GM21529 (cell line): ENCODE measurements around the gene PIGN.
"Not testable (repeated sequence)": the region's sequence is repeated elsewhere in the genome, so short reads cannot be mapped to it uniquely, and the experiment has no call there.

Experiments
- ATAC-seq: cut with Tn5 transposase; IDR thresholded peaks from one replicate; pipeline ENCODE4 v1.9.1; 2021; ENCODE audit not compliant: unreplicated experiment

Gene PIGN

DNA sequence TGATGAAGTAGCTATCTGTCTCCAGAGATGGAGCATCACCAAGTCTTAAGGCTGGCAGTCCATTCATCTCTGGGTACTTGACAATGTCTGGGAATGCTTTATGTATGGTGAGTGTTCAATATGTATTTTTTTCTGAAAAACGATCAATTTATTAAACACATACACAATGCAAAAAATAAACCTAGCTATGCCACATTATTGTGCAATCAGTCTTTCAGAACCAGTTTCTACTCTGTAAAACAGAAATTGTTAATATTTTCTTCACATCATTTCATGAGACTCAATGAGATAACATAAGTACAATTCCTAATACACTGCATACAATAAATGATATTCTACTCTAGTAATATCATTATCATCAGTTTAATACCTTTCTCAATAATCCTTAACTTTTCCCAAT is 122.5 kb downstream of the PIGN start:
- no peak for ATAC-seq

DNA sequence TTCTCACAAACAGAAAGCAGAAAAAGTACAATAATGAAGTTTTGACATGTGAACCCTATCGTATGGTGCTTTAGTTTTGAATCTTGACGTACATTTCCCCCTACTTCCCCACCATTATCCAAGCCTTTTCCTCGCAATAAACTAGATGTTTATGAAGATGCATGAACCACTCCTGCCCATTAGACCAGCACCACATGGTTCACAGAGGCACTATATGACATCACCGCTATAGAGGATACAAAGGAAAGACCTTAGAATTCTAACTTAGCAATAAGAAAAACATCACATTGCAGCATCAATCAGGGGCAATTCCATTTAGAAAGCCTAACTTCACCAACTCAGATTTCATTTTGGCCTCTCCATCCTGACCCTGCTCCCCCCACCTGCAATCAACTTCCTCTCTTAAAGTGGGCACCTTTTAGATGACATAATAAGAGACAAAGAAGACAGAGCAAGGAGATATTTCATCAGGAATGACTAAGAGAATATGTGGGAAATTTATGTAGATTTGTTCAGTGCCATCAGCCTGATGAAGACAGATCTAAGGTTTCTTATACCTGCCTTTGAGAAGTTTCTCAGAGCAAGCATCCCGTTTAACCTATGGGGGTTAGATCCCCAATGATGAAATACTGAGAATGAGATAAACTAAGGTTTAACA is 124.9 kb downstream of the PIGN start:
- ATAC-seq: no peak

DNA sequence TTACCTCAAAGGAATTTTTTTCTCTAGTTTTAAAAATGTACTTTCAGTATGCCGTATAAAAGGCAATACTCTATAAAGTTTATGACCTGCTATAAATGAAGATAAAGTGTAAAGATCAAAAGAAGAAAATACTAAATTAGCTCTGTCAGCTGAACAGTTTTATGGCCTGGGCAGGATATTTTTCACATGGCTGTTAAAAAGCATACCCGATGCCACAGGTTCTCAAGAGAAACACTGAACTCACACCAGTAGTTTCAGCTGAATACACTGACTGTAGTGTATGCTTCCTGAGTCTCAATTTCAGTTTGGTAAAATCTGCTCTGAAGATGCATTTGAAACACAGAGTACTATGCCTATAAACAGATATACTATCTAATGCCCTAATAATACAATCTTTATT is 126.0 kb downstream of the PIGN start:
- ATAC-seq: no peak

DNA sequence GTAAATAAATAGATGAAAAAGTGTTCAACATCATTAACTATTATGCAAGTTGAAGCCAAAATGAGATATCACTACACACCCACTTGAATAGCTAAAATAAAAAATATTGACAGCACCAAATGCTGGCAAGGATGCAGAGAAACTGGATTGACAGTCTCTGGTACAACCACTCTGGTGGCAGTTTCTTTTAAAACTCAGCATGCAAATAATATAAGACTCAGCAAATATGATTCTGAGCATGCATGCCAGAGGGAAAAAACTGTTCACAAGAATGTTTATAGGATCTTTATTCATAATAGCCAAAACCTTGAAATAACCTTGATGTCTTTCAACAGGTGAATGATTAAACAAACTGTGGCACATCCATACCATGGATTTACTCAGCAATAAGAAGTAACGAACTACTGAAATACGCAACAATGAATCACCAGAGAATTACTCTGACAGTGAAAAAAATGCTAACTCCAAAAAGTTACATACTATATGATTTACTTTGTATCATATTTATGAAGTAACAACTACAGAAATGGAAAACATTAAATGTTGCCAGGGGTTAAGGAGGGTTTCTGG is 131.8 kb downstream of the PIGN start:
- no peak for ATAC-seq

DNA sequence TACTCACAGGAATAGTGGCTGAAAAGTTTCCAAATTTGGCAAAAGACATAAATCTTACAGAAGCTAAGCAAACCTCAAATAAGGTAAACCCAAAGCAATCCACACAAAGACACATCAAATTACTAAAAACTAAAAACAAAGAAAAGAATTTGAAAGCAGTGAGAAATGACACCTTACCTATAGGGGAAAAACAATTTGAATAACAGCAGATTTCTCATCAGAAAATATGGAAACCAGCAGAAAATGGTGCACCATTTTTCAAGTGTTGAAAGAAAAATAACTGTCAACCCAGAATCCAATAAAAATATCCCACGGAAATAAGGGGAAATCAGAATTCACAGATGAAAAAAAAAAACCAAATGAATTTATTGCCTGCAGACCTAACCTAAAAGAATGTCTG is 138.6 kb downstream of the PIGN start:
- ATAC-seq: no peak

DNA sequence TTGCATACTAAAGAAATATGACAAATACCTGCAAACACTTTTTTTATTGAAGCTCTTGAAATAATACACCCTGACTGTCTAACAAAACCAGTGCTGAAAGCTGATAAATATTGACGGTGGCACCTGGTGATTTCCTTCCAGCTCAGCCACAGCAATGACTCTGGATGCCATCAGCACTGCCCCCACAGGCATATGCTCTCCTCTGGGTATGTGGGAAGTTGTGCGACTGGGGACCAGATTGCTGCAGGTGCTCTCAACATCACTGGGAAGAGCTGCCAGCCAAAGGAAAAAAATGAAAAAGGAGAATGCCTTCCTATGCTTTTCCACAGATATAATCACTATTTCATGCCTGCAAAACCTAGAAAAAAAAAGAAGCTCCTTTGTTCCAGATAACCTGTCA is 141.5 kb downstream of the PIGN start:
- ATAC-seq: no peak

DNA sequence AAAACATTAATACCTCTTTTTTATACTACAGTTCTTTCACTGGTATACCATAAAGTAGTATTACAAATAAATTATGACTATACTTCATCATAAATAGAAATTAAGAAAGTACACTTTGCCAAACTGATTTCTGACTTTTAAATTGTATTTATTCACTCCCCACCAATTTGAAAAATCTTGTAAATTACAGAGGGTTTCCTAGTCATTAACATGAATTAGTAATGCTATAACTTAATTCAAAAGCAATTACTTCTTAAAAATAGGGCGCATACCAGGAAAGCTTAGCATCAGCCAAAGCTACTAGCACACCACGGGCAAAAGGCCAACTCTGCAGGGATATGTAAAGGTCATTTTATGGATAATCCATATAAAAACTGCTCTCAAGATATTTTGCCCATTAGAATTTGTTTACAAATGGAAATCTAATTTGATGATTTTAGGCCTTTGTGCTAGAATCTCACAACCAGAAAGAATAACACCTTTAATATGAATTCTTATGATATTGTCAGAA is 142.3 kb downstream of the PIGN start:
- ATAC-seq: no peak

DNA sequence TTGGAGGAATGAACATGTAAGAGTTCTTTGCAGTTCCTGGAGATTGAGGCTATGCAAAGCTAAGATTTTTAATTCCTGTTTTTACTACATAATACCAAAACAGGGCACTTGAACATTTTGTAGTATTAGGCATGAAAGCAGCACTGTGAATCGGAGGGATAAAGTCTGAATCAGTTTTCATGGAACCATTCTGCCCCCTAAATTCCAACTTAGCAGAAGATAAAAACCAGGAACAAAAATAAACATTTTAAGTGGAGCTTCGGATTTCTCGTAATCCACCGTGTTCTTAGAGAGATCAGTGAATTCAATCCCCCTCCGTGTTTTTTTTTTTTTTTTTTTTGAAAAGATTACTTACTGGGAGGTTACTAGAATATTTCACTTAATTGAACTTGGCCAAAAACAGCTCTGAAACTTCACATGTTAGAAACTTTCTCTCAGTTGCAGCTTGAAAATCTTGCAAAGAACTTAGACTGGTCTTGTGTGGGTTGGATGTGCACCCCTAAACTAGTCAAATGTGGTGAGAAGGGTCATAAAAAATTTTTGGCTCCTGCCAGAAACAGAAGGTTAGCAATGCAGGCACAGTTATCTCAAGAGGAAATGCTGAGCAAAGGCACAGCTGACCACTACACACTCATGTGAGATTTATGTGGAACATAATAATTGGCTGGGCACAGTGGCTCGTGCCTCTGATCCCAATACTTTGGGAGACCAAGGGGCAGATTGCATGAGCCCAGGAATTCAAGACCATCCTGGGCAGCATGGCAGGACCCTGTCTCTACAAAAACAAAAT is 148.7 kb downstream of the PIGN start:
- no peak for ATAC-seq

DNA sequence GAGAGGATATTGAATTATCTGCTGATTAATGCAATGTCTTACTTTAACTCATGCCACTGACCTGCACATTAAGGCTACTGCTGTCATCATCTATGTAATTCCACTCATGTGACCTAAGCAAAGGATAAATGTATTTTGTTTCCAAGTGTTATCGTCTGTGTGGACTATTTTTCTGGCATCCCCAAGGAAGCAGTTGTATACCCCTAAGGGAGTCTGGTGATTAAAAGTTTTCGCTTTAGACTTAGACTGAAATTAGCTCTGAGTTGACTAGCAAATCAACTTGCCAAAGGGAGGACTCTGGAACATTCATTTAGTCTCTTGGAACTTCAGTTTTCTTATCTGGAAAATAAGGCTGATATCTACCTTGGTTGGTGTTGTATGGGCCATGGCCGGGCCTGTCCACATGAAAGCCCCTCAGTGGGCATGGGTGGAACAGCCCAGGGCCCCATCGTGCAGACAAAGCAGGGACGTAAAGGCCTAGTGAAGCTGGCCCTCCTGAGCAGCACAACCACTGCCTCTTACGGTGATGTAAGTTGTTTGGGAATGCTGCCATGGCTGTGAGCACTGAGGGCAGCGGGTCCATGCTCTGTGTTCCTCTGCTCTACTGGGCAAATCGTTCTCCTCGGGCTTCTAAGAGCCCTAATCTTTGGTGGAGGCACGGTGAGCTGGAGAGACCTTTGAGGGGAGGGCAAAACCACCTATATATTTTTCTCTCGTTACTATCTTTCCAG is 149.7 kb downstream of the PIGN start:
- no peak for ATAC-seq

DNA sequence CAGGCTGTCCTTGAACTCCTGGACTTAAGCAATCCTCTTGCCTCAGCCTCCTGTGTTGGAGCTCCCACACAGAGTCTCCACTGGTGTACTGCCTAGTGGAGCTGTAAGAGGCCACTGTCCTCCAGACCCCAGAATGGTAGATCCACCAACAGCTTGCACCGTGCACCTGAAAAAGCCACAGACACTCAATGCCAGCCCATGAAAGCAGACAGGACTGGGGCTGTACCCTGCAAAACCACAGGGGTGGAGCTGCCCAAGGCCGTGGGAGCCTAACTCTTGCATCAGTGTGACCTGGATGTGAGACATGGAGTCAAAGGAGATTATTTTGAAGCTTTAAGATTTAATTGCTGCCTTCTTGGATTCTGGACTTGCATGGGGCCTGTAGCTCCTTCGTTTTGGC is 152.6 kb downstream of the PIGN start:
- not testable (repeated sequence) for ATAC-seq

DNA sequence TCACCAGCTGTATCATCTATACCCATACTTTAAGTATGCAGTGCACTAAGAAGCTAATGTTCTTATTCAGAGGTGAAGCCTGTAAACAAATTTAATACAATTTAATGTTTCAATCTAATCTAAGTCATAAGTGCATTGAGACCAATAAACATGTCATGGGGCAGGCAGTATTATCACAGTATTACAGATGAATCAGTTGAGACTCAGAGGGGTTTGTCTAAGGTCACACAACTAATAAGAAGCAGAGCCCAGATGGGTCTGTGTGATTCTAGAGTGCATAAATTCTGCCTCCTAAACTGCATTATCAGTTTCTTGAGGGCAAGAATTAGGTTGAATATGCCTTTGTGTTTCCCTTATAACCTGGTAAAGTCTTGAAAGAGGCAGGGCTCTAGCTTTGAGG is 153.1 kb downstream of the PIGN start:
- no peak for ATAC-seq

DNA sequence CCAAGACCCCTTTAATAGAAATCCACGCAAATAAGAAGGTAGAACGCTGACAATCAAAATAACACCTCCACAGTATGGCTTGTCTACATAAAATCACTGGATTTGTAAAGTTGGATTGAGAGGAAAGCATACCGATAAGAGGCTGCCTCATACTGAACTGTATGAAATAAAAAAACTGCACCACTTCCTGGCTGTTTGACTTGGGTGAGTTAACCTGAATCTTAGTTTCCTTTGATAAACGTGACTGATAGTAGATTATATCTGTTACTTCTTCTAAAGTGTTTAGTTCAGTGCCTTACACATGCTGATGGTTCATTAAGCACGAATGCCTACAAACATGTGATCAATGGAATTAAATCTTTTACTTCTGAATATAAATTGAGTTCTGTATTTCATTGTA is 153.6 kb downstream of the PIGN start:
- no peak for ATAC-seq

DNA sequence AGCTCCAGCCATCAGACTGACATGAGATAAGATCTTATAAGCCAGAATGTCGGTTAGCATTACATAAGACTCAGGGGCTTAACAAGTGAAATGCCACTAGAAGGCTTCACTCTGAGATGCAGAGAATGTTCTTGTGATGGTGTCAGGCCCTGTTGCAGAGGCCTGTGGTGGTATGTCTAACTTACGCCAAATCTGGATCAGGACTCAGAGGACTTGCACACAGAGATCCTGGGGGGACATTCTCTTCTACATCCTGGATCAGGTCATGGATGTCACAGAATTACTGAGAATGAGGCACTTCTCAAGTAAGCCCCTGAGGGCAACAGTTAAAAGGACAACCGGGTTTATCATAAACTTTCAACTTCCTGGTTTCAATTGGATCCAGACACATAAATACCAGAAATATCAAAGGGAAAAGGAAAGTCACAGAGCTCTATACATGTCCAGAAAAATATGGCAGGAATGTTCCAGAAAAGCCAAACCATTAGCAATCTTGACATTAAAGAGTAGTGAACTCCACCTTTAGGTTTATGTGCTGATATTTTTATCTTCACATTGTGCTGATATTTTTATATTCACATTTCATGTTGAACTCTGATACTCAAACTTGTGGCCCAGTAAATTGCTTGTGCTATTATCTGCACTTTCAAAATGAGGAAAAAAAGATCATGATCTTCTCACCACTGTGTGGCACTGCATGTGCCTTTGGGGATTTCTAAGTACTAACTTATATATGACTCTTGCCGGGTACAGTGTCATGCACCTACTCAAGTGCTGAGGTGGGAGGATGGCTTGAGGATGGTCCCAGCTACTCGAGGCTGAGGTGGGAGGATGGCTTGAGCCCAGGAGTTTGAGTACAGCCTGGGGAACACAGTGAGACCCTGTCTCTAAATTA is 156.5 kb downstream of the PIGN start:
- ATAC-seq: no peak

DNA sequence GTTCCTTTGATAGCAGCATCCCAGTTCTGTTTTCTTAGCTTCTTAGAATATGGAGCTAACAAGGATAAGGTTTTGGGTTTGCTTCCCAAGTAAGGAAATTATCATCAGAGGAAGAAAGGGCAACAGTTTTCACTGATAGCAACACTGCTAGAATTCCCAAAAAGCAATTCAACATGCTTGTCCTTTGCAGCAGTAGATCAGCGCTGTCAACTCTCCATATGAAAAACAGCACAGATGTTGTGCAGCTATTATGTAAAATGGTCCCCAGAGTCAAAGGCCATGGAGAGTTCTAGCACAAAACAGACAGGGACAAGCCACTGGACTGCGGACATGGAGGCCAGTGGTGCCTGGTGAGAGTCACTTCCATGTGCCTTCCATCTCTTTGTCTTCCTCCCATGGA is 158.1 kb downstream of the PIGN start:
- ATAC-seq: no peak

DNA sequence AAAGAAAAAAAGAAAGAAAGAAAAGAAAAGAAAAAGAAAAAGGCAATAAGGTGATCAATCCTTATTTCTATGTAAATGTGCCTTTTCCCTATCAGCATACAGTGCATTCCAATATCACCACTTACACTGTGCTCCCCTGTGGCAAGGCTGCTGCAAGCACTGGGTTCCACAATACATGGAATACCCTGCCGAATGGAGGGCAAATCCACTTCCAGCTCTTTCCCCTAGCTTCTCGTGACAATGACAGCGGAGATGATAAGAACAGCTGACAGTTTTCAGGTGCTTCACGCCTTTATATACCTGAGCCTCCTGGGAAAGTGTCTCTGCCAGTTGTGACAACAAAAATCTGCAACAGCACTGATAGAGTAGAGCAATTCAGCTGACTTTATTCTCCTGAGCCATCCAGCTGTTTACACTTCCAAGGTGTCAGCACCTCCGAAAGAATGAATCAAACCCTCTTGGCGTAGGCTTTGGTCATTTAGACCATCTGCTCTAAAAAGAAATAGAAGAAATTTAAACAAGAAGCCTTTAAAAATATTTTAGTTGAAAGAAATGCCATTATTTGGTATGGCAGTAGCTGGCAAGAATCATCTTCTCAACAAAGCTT is 158.8 kb downstream of the PIGN start:
- ATAC-seq: no peak

DNA sequence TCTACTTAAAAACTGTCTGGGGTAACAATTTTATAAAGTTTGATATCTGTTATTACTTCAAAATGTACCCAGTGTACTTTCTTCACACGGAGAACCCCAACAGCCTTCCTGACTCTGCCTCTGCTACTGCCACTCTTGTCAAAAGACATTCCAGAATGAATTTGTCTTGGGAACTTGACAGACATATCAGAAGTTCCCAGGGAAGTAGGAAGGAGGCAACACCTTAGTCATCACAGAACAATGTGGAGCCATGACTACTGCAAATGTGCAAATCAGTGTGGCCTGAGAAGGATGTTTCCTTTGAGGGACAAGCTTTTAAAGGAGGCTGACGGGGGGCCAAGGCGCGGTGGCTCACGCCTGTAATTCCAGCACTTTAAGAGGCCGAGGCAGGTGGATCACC is 160.3 kb downstream of the PIGN start:
- ATAC-seq: no peak

DNA sequence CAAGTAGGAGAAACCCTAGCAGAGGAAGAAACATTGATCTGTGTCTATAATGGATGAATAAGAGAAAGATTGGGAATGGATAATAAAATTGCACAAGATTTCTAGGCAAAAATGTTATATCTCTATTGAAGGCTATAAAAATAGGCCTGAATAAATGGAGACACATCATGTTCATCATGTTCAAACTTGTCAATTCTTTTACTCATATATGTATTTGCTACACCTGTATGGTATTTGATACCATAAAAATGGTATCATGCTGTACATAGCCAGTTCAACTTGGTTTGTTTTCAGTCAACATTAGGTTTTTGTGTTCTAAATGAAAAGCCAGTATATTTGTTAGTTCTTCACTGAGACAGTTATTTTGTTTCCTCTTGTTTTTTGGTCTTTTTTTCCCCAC is 161.9 kb downstream of the PIGN start:
- no peak for ATAC-seq

DNA sequence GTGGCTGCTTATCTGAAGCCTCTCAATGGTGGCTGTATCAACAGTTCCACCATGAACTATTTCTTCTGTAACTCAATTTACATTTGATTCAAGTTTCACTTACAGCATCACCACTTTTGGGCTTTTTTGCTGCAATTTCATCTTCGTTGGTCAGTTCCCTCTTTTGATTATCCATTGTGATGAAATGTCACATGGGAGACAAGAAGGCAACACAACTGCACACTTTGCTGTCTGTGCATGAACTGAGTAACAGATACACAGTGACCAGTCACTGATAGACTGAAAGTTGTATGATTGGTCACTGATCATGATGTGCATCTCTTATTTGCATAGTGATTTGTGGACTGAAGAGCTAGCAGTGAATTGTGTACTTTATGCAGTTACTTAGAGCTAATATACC is 163.3 kb downstream of the PIGN start:
- ATAC-seq: no peak

DNA sequence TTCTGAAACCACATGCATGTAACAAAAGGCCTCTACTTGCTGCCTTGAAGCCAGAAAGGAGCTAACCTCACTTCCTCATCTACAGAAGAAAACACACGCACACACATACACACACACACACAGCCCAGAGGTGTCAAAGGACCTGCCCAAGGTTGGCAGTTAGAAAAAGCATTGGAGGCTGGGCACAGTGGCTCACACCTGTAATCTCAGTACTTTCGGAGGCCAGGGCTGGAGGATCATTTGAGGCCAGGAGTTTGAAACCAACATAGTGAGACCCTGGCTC is 168.2 kb downstream of the PIGN start:
- ATAC-seq: no peak

DNA sequence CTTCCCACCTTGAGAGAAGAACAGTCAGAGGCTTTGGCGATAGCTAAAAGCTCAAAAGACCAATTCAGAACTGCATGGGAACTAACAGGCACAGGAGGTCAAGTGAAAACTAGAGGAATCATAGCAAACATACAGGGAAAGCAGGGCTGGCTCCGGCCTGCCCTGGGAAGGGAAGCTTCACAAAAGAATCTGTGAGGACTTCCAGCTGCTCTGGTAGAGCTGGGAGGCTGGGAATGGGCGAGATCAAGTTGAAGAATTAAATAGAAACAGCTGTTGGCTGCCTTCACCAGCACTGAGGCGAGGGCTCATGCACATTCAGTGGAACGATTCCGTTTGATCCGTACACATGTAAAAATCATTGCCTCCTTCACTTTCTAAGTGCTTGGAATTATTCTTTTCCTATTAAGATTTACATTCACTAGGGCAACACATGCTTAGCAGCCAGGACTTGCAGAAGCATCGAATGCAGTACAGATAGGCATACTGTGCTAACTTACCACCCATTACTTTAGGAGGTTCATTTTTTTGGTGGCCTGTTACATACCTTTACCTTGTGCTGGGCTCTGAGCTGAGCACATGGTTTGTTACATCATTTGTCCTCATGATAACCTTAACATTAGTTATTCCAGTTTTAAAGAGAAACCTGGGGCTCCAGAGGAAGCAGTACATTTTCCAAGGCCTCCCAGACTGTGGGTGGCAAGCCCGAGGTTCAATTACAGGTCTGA is 168.7 kb downstream of the PIGN start:
- no peak for ATAC-seq
